Muscle layer of colon (tissue), 2 donors: ENCODE results near the gene MCEMP1.
A peak's percentile ranks its signal among the peaks of the same experiment; 100 is the strongest.

Source experiments
- H3K27ac ChIP-seq: one replicate; pipeline ENCODE4 v1.7.0; 2013; ENCODE audit warnings: low read depth, mild to moderate bottlenecking, low read length, moderate library complexity
- H3K27me3 ChIP-seq, 2 donors: one replicate each; pipeline ENCODE4 v1.7.0; 2013; ENCODE audit warnings: low read length in 2 of 2, mild to moderate bottlenecking in 2 of 2; ENCODE audit not compliant: insufficient read depth in 2 of 2, control insufficient read depth in 1 of 2
- H3K36me3 ChIP-seq: one replicate; pipeline ENCODE4 v1.7.0; 2013; ENCODE audit warnings: mild to moderate bottlenecking, low read length; ENCODE audit not compliant: insufficient read depth
- H3K4me1 ChIP-seq: one replicate; pipeline ENCODE4 v1.7.0; 2013; ENCODE audit warnings: mild to moderate bottlenecking, low read length; ENCODE audit not compliant: insufficient read depth
- H3K4me3 ChIP-seq, 2 donors: one replicate each; pipeline ENCODE4 v1.7.0; 2013; ENCODE audit warnings: low read length in 2 of 2, low read depth in 1 of 2, mild to moderate bottlenecking in 1 of 2, moderate library complexity in 1 of 2
- H3K9ac ChIP-seq: one replicate; pipeline ENCODE4 v1.7.0; 2013; ENCODE audit warnings: low read length
- H3K9me3 ChIP-seq: one replicate; pipeline ENCODE4 v1.7.0; 2013; ENCODE audit warnings: mild to moderate bottlenecking, low read length
- donor health status: abdominal sarcoma.
- donor health status: Adenocarcinoma of cecum.

MCEMP1 gene

GRCh38 chr19:7645656-7646425 is 31.0 kb upstream of the MCEMP1 start:
- no peak overlapping the region for H3K9ac ChIP-seq
- peaks cover 0 to 37% of the 10 kb centered on the region in 2 donors for H3K27me3 ChIP-seq
- H3K27ac ChIP-seq, result no peak overlapping the region
- no peaks in the 10 kb centered on the region for H3K9me3 ChIP-seq
- no peaks in the 10 kb centered on the region for H3K36me3 ChIP-seq
- H3K4me3 ChIP-seq, result no peak overlapping the region
- H3K4me1 ChIP-seq, result no peaks in the 10 kb centered on the region

GRCh38 chr19:7646426-7646700 is 30.5 kb upstream of the MCEMP1 start:
- H3K27me3 ChIP-seq, result peaks cover 0 to 37% of the 10 kb centered on the region in 2 donors
- no peaks in the 10 kb centered on the region for H3K36me3 ChIP-seq
- no peaks in the 10 kb centered on the region for H3K4me1 ChIP-seq
- H3K9ac ChIP-seq, result no peak overlapping the region
- no peak overlapping the region for H3K4me3 ChIP-seq
- H3K9me3 ChIP-seq, result no peaks in the 10 kb centered on the region
- H3K27ac ChIP-seq, result no peak overlapping the region

GRCh38 chr19:7647156-7647555 is 29.7 kb upstream of the MCEMP1 start:
- H3K27me3 ChIP-seq, result peaks cover 0 to 37% of the 10 kb centered on the region in 2 donors
- no peaks in the 10 kb centered on the region for H3K36me3 ChIP-seq
- no peak overlapping the region for H3K9ac ChIP-seq
- no peak overlapping the region for H3K27ac ChIP-seq
- no peaks in the 10 kb centered on the region for H3K4me1 ChIP-seq
- H3K9me3 ChIP-seq, result no peaks in the 10 kb centered on the region
- H3K4me3 ChIP-seq, result no peak overlapping the region

GRCh38 chr19:7648265-7649014 is 28.4 kb upstream of the MCEMP1 start:
- Histone ChIP-seq H3K4me1 (no peaks in the 10 kb centered on the region), H3K27me3 (peaks cover 0 to 30% of the 10 kb centered on the region in 2 donors), H3K27ac (no peak overlapping the region), H3K9ac (no peak overlapping the region), H3K9me3 (no peaks in the 10 kb centered on the region), H3K36me3 (no peaks in the 10 kb centered on the region), H3K4me3 (no peak overlapping the region)

DNA sequence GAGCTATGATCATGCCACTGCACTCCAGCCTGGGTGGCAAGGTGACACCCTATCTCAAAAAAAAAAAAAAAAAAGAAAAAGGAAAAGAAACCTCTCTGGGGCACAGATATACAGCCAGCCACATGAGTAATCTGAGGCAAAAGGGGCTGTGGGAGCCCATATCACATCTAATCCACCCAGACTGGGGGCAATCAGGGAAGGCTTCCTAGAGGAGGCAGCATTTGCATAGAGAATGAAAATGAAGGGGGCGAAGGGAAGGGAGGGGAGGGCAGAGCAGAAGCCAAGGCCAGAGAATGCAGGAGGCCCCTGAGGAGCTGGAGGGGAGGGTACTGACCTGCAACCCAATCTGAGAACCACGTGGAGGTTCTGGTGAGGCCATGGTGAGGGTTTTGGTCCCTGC is 26.7 kb upstream of the MCEMP1 start:
- peaks cover 0 to 16% of the 10 kb centered on the region in 2 donors for H3K27me3 ChIP-seq
- no peak overlapping the region for H3K4me3 ChIP-seq
- no peak overlapping the region for H3K27ac ChIP-seq
- no peaks in the 10 kb centered on the region for H3K9me3 ChIP-seq
- H3K9ac ChIP-seq, result no peak overlapping the region
- H3K36me3 ChIP-seq, result no peaks in the 10 kb centered on the region
- H3K4me1 ChIP-seq, result no peaks in the 10 kb centered on the region

DNA sequence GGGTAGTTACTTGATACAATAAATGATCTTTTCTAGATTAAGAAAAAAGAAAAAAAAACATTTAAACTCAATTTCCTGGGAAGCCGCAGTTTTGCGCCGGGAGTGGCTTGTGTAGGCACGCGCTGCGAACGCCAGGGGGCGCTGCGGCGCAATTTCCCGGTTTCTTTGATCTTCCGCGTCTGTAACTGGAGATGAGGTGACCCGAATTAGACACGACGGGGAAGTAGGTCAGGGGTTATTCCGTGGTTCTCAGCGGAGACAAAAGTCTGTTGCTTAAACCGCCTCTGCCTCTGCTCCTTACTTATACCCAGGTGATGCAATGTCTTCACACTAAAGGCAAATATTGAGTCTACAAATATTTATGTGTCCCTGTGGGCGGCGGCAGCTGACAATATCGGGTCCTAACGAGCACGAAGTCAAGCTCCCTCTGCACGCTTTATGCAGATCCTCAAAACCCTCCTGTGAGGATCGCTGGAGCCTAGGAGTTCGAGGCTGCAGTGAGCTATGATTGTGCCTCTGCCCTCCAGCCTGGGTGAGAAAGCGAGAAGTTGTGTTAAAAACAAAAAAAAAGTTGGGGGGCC is 24.7 kb upstream of the MCEMP1 start:
- Histone ChIP-seq H3K9me3 (no peaks in the 10 kb centered on the region), H3K36me3 (no peaks in the 10 kb centered on the region), H3K27me3 (peaks cover 0 to 4% of the 10 kb centered on the region in 2 donors), H3K9ac (no peak overlapping the region), H3K27ac (no peak overlapping the region), H3K4me3 (peak overlapping the region in 1 of 2 donors; percentile 41), H3K4me1 (no peaks in the 10 kb centered on the region)

GRCh38 chr19:7654401-7654800 is 22.5 kb upstream of the MCEMP1 start:
- Histone ChIP-seq H3K9me3 (no peaks in the 10 kb centered on the region), H3K4me1 (no peaks in the 10 kb centered on the region), H3K9ac (no peak overlapping the region), H3K27me3 (peaks cover 0 to 4% of the 10 kb centered on the region in 2 donors), H3K36me3 (no peaks in the 10 kb centered on the region), H3K4me3 (no peak overlapping the region), H3K27ac (no peak overlapping the region)

DNA sequence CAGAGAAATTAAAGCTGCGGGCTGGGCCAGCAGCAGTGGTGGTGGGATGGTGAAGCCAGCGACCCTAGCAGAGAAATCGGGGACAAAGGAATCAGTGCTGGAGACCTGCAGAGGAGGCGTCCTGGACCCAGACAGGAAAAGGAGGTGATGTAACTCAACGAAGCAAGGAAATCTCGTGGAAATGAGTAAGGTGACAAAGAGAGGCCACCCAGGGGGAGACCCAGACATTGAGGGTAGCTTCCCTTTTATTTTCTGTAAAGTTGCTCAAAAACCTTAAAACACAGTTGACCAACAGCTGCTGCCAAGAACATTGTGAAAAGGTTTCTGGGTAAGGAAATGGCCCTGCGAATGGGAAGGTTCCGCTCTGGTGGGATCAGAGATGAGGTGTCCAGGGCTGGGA is 21.3 kb upstream of the MCEMP1 start:
- H3K36me3 ChIP-seq, result no peaks in the 10 kb centered on the region
- no peak overlapping the region for H3K4me3 ChIP-seq
- H3K27me3 ChIP-seq, result no peaks in the 10 kb centered on the region
- H3K9me3 ChIP-seq, result no peaks in the 10 kb centered on the region
- H3K9ac ChIP-seq, result no peak overlapping the region
- no peaks in the 10 kb centered on the region for H3K4me1 ChIP-seq
- no peak overlapping the region for H3K27ac ChIP-seq

DNA sequence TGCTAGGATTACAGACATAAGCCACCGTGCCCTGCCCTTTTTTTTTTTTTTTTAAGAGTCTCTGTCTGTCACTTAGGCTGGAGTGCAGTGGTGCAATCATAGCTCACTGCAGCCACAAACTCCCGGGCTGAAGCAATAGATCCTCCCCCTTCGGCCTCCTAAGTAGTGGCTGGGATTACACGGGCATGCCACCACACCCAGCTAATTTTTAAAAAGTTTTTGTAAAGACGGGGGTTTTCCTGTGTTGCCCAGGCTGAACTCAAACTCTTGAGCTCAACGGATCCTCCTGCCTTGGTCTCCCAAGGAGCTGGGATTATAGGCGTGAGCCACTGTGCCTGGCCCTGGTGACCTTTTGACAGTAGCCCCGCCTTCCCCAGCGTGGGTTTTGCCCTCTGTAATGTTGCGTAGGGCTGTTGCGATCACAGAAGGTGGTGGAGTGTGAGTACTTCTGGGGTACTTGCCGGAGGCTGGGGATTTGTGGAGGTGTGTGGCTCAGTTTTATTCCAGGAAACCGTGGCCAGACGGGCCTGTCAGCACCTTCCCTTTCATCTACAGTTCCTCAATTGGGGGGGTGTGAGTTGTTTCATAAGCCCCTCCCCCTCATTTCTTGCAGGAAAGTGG is 19.6 kb upstream of the MCEMP1 start:
- no peak overlapping the region for H3K27ac ChIP-seq
- no peaks in the 10 kb centered on the region for H3K9me3 ChIP-seq
- no peaks in the 10 kb centered on the region for H3K27me3 ChIP-seq
- no peaks in the 10 kb centered on the region for H3K36me3 ChIP-seq
- no peak overlapping the region for H3K9ac ChIP-seq
- H3K4me3 ChIP-seq, result no peak overlapping the region
- no peaks in the 10 kb centered on the region for H3K4me1 ChIP-seq

GRCh38 chr19:7658219-7658686 is 18.6 kb upstream of the MCEMP1 start:
- Histone ChIP-seq H3K27ac (no peak overlapping the region), H3K4me3 (no peak overlapping the region), H3K4me1 (no peaks in the 10 kb centered on the region), H3K36me3 (no peaks in the 10 kb centered on the region), H3K9me3 (no peaks in the 10 kb centered on the region), H3K9ac (no peak overlapping the region), H3K27me3 (no peaks in the 10 kb centered on the region)

GRCh38 chr19:7661744-7662538 is 14.9 kb upstream of the MCEMP1 start:
- Histone ChIP-seq H3K36me3 (no peaks in the 10 kb centered on the region), H3K4me1 (no peaks in the 10 kb centered on the region), H3K9ac (no peak overlapping the region), H3K27me3 (no peaks in the 10 kb centered on the region), H3K4me3 (no peak overlapping the region), H3K27ac (no peak overlapping the region), H3K9me3 (no peaks in the 10 kb centered on the region)
